Measurements from ENCODE around the gene CCSER1.

CCSER1 gene

GRCh38 chr4:90876296-90876695 is 749.1 kb downstream of the CCSER1 start:
- TF ChIP-seq EZH2 (IDR thresholded peaks at IDR 0.05; ENCODE audit: borderline replicate concordance, low read length): no peak
- TF ChIP-seq, protein P1, sequence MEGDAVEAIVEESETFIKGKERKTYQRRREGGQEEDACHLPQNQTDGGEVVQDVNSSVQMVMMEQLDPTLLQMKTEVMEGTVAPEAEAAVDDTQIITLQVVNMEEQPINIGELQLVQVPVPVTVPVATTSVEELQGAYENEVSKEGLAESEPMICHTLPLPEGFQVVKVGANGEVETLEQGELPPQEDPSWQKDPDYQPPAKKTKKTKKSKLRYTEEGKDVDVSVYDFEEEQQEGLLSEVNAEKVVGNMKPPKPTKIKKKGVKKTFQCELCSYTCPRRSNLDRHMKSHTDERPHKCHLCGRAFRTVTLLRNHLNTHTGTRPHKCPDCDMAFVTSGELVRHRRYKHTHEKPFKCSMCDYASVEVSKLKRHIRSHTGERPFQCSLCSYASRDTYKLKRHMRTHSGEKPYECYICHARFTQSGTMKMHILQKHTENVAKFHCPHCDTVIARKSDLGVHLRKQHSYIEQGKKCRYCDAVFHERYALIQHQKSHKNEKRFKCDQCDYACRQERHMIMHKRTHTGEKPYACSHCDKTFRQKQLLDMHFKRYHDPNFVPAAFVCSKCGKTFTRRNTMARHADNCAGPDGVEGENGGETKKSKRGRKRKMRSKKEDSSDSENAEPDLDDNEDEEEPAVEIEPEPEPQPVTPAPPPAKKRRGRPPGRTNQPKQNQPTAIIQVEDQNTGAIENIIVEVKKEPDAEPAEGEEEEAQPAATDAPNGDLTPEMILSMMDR (IDR thresholded peaks at IDR 0.05; ENCODE audit: low read length): no peak
- Histone ChIP-seq H2AFZ (ENCODE audit: low read length) (no peak overlapping the region), H3K9me3 (ENCODE audit: low read length) (no peaks in the 10 kb centered on the region), H3K4me3 (ENCODE audit: low read depth, low read length, poor library complexity, severe bottlenecking) (no peak overlapping the region), H3F3A (ENCODE audit: insufficient read depth, low read length) (no peaks in the 10 kb centered on the region), H3K27ac (ENCODE audit: low read depth, low read length, poor library complexity, severe bottlenecking) (no peak overlapping the region), H3K9ac (ENCODE audit: low read length) (no peak overlapping the region), H3K4me2 (ENCODE audit: low read length) (no peak overlapping the region), H4K20me1 (ENCODE audit: insufficient read depth, low read length) (no peaks in the 10 kb centered on the region), H3K36me3 (ENCODE audit: insufficient read depth, low read length) (no peaks in the 10 kb centered on the region), H3K79me2 (ENCODE audit: insufficient read depth, low read length) (no peaks in the 10 kb centered on the region), H3K4me1 (ENCODE audit: insufficient read depth, low read length, severe bottlenecking) (no peaks in the 10 kb centered on the region), H3K9me2 (ENCODE audit: low read depth, low read length) (no peaks in the 10 kb centered on the region), H3K27me3 (ENCODE audit: insufficient read depth, low read length) (no peaks in the 10 kb centered on the region)

GRCh38 chr4:90883519-90883918 is 756.3 kb downstream of the CCSER1 start:
- Histone ChIP-seq H3K9ac (ENCODE audit: low read length) (no peak overlapping the region), H3K36me3 (ENCODE audit: insufficient read depth, low read length) (no peaks in the 10 kb centered on the region), H3K9me2 (ENCODE audit: low read depth, low read length) (no peaks in the 10 kb centered on the region), H3K27ac (ENCODE audit: low read depth, low read length, poor library complexity, severe bottlenecking) (no peak overlapping the region), H3K79me2 (ENCODE audit: insufficient read depth, low read length) (no peaks in the 10 kb centered on the region), H3K9me3 (ENCODE audit: low read length) (no peaks in the 10 kb centered on the region), H3K4me3 (ENCODE audit: low read depth, low read length, poor library complexity, severe bottlenecking) (no peak overlapping the region), H3F3A (ENCODE audit: insufficient read depth, low read length) (no peaks in the 10 kb centered on the region), H4K20me1 (ENCODE audit: insufficient read depth, low read length) (no peaks in the 10 kb centered on the region), H3K4me1 (ENCODE audit: insufficient read depth, low read length, severe bottlenecking) (no peaks in the 10 kb centered on the region), H3K27me3 (ENCODE audit: insufficient read depth, low read length) (no peaks in the 10 kb centered on the region), H3K4me2 (ENCODE audit: low read length) (no peak overlapping the region), H2AFZ (ENCODE audit: low read length) (no peak overlapping the region)
- TF ChIP-seq, protein P1 (IDR thresholded peaks at IDR 0.05; ENCODE audit: low read length): no peak

- Histone ChIP-seq H3K9me3 (ENCODE audit: low read length) (no peaks in the 10 kb centered on the region), H3K4me1 (ENCODE audit: insufficient read depth, low read length, severe bottlenecking) (no peaks in the 10 kb centered on the region), H4K20me1 (ENCODE audit: insufficient read depth, low read length) (no peaks in the 10 kb centered on the region), H3K9me2 (ENCODE audit: low read depth, low read length) (no peaks in the 10 kb centered on the region), H2AFZ (ENCODE audit: low read length) (no peak overlapping the region), H3K36me3 (ENCODE audit: insufficient read depth, low read length) (no peaks in the 10 kb centered on the region), H3K9ac (ENCODE audit: low read length) (no peak overlapping the region), H3K27me3 (ENCODE audit: insufficient read depth, low read length) (no peaks in the 10 kb centered on the region), H3K27ac (ENCODE audit: low read depth, low read length, poor library complexity, severe bottlenecking) (no peak overlapping the region), H3K4me3 (ENCODE audit: low read depth, low read length, poor library complexity, severe bottlenecking) (no peak overlapping the region), H3K4me2 (ENCODE audit: low read length) (no peak overlapping the region), H3K79me2 (ENCODE audit: insufficient read depth, low read length) (no peaks in the 10 kb centered on the region), H3F3A (ENCODE audit: insufficient read depth, low read length) (no peaks in the 10 kb centered on the region)
- TF ChIP-seq, protein P1 (IDR thresholded peaks at IDR 0.05; ENCODE audit: low read length): no peak
- no peak for TF ChIP-seq EZH2 (IDR thresholded peaks at IDR 0.05; ENCODE audit: borderline replicate concordance, low read length)
Observed at GRCh38 chr4:90888571-90888970, 761.4 kb downstream of the CCSER1 start.

All from OCI-LY1 (cell line).